Neuronal stem cell (in vitro differentiated cells): ENCODE results near the gene OSBPL10.

Experiments used
- DNase-seq: peaks from one replicate; pipeline ENCODE4 v3.0.0-alpha.2; 2013; ENCODE audit warnings: low spot score
- H2AFZ ChIP-seq: one replicate; pipeline ENCODE4 v1.6.1; 2013; ENCODE audit warnings: mild to moderate bottlenecking, low read length, inconsistent platforms
- H2AK5ac ChIP-seq: 2 replicates; pipeline ENCODE4 v1.6.1; 2013; ENCODE audit warnings: low read depth, mild to moderate bottlenecking, inconsistent platforms, low read length, moderate library complexity, mixed read lengths
- H2BK120ac ChIP-seq: 2 replicates; pipeline ENCODE4 v1.6.1; 2013; ENCODE audit warnings: low read depth, mild to moderate bottlenecking, inconsistent platforms, low read length, moderate library complexity, mixed read lengths
- H2BK12ac ChIP-seq: one replicate; pipeline ENCODE4 v1.6.1; 2013; ENCODE audit warnings: low read length, inconsistent platforms
- H2BK15ac ChIP-seq: 2 replicates; pipeline ENCODE4 v1.6.1; 2013; ENCODE audit warnings: mild to moderate bottlenecking, low read length, inconsistent platforms, mixed read lengths
- H2BK5ac ChIP-seq: one replicate; pipeline ENCODE4 v1.6.1; 2013; ENCODE audit warnings: inconsistent platforms, mild to moderate bottlenecking, low read length, moderate library complexity
- H3K14ac ChIP-seq: one replicate; pipeline ENCODE4 v1.6.1; 2013; ENCODE audit warnings: low read length, inconsistent platforms
- H3K18ac ChIP-seq: 2 replicates; pipeline ENCODE4 v1.6.1; 2013; ENCODE audit warnings: low read length, inconsistent platforms
- H3K23ac ChIP-seq: 2 replicates; pipeline ENCODE4 v1.6.1; 2013; ENCODE audit warnings: low read depth, mild to moderate bottlenecking, mixed read lengths, low read length, inconsistent platforms; ENCODE audit not compliant: poor library complexity
- H3K27ac ChIP-seq: replicated peaks from 3 replicates; pipeline ENCODE4 v1.5.1; 2013; ENCODE audit warnings: low read length, inconsistent platforms
- H3K27me3 ChIP-seq, 3 experiments: 2 replicates each; pipeline ENCODE4 v1.6.1; 2013; ENCODE audit warnings: low read length in 3 of 3, mild to moderate bottlenecking in 2 of 3, inconsistent platforms in 1 of 3, low read depth in 1 of 3, mixed read lengths in 1 of 3, moderate library complexity in 1 of 3; ENCODE audit not compliant: control insufficient read depth in 3 of 3, insufficient read depth in 3 of 3
- H3K36me3 ChIP-seq, 2 donors: replicated peaks in 1 of 2; 2 replicates each; pipeline ENCODE4 v1.6.1; 2013; ENCODE audit warnings: low read length in 2 of 2; ENCODE audit not compliant: control insufficient read depth in 2 of 2, insufficient read depth in 2 of 2
- H3K4ac ChIP-seq: 2 replicates; pipeline ENCODE4 v1.6.1; 2013; ENCODE audit warnings: inconsistent platforms, mild to moderate bottlenecking, low read length, moderate library complexity
- H3K4me1 ChIP-seq, 2 donors: 1 replicate in 1 of 2; 2 replicates in 1 of 2; pipeline ENCODE4 v1.6.1; 2013; ENCODE audit warnings: low read length in 2 of 2, low read depth in 1 of 2; ENCODE audit not compliant: control insufficient read depth in 2 of 2, insufficient read depth in 1 of 2
- H3K4me2 ChIP-seq: one replicate; pipeline ENCODE4 v1.6.1; 2013; ENCODE audit warnings: mild to moderate bottlenecking, low read length, inconsistent platforms; ENCODE audit not compliant: insufficient read depth, poor library complexity, severe bottlenecking
- H3K4me3 ChIP-seq, 2 donors: 2 replicates each; pipeline ENCODE4 v1.5.1; 2013; ENCODE audit warnings: low read length in 2 of 2, mild to moderate bottlenecking in 2 of 2, inconsistent platforms in 1 of 2, moderate library complexity in 1 of 2
- H3K79me1 ChIP-seq: one replicate; pipeline ENCODE4 v1.6.1; 2013; ENCODE audit warnings: low read depth, mild to moderate bottlenecking, inconsistent platforms, low read length, moderate library complexity
- H3K9ac ChIP-seq: one replicate; pipeline ENCODE4 v1.6.1; 2013; ENCODE audit warnings: mild to moderate bottlenecking, low read depth, low read length, inconsistent platforms; ENCODE audit not compliant: poor library complexity
- H3K9me3 ChIP-seq, 2 donors: replicated peaks in 1 of 2; 2 replicates each; pipeline versions ENCODE3 to v1.6.1; 2013; ENCODE audit warnings: low read length in 2 of 2, mild to moderate bottlenecking in 2 of 2, inconsistent platforms in 1 of 2, low read depth in 1 of 2, mixed read lengths in 1 of 2, moderate library complexity in 1 of 2; ENCODE audit not compliant: control insufficient read depth in 2 of 2, insufficient read depth in 1 of 2
- H4K8ac ChIP-seq: one replicate; pipeline ENCODE4 v1.6.1; 2013; ENCODE audit warnings: low read depth, mild to moderate bottlenecking, inconsistent platforms, low read length, moderate library complexity
- H4K91ac ChIP-seq: one replicate; pipeline ENCODE4 v1.6.1; 2013; ENCODE audit warnings: low read length, low read depth, mild to moderate bottlenecking, inconsistent platforms; ENCODE audit not compliant: poor library complexity
- WGBS, 2 donors: extraction: QIAGEN DNeasy Blood & Tissue Kit; methylation state at CpG; one replicate each; pipeline ENCODE4 v1.1.7; 2013; ENCODE audit warnings: missing lambda C conversion rate in 2 of 2, mixed read lengths in 1 of 2; ENCODE audit not compliant: insufficient read length in 2 of 2, insufficient replicate concordance in 1 of 2; ENCODE audit errors: extremely low coverage in 2 of 2; 5-methylcytosine and 5-hydroxymethylcytosine counted together

OSBPL10 gene

DNA sequence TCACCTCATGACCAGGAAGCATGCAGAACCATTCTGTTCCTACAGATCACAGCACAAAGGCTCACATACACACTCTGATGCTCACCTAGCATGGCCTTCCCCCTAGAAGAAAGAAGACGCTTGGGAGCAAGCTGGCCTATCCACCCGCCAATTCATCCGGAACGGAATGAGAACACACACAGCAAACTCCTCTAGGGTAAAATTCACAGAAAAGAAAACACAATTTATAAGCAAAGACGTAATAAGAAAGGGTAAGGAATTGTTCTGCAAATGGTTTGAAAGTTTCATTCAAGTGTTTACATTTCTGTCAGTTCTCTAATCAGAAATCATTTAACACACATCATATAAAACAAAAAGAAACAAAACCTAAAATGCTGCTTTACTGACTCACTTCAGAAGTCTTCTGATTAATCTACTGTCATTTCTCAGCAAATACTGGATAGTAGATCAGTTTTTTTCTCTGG lies 218.1 kb downstream of the OSBPL10 start:
- H3K27me3 ChIP-seq: no peaks in the 10 kb centered on the region
- no peak overlapping the region for H2AK5ac ChIP-seq
- no peak for DNase-seq
- peaks cover 0 to 2% of the 10 kb centered on the region in 2 donors for H3K4me1 ChIP-seq
- H2BK5ac ChIP-seq: no peak overlapping the region
- no peak overlapping the region for H3K18ac ChIP-seq
- no peak overlapping the region for H4K8ac ChIP-seq
- H2BK15ac ChIP-seq: no peak overlapping the region
- no peak overlapping the region for H3K23ac ChIP-seq
- H3K9ac ChIP-seq: no peak overlapping the region
- H3K9me3 ChIP-seq: no peaks in the 10 kb centered on the region
- H3K27ac ChIP-seq: no peak overlapping the region
- no peaks in the 10 kb centered on the region for H3K36me3 ChIP-seq
- no peak overlapping the region for H3K14ac ChIP-seq
- H3K4ac ChIP-seq: no peak overlapping the region
- H3K4me2 ChIP-seq: no peak overlapping the region
- H3K4me3 ChIP-seq: no peak overlapping the region
- WGBS, 2 donors: no CpG with 5 or more reads among the region's 5 CpGs
- no peak overlapping the region for H4K91ac ChIP-seq
- H2BK12ac ChIP-seq: no peak overlapping the region
- no peak overlapping the region for H2BK120ac ChIP-seq
- no peak overlapping the region for H2AFZ ChIP-seq
- H3K79me1 ChIP-seq: no peaks in the 10 kb centered on the region

- no peak overlapping the region for H4K91ac ChIP-seq
- H2BK12ac ChIP-seq: no peak overlapping the region
- H3K27me3 ChIP-seq: no peaks in the 10 kb centered on the region
- H2BK15ac ChIP-seq: no peak overlapping the region
- peaks cover 0 to 2% of the 10 kb centered on the region in 2 donors for H3K4me1 ChIP-seq
- H3K4me2 ChIP-seq: no peak overlapping the region
- H3K18ac ChIP-seq: no peak overlapping the region
- H3K23ac ChIP-seq: no peak overlapping the region
- WGBS, 2 donors: no CpG with 5 or more reads among the region's 5 CpGs
- no peak overlapping the region for H2AFZ ChIP-seq
- H3K4ac ChIP-seq: no peak overlapping the region
- H2BK5ac ChIP-seq: no peak overlapping the region
- no peak overlapping the region for H2BK120ac ChIP-seq
- H3K9ac ChIP-seq: no peak overlapping the region
- H3K27ac ChIP-seq: no peak overlapping the region
- no peaks in the 10 kb centered on the region for H3K79me1 ChIP-seq
- DNase-seq: no peak
- H3K9me3 ChIP-seq: no peaks in the 10 kb centered on the region
- H3K14ac ChIP-seq: no peak overlapping the region
- no peak overlapping the region for H3K4me3 ChIP-seq
- no peak overlapping the region for H2AK5ac ChIP-seq
- H3K36me3 ChIP-seq: no peaks in the 10 kb centered on the region
- H4K8ac ChIP-seq: no peak overlapping the region
These were observed 218.8 kb downstream of the OSBPL10 start for GRCh38 chr3:31762097-31762764.

DNA sequence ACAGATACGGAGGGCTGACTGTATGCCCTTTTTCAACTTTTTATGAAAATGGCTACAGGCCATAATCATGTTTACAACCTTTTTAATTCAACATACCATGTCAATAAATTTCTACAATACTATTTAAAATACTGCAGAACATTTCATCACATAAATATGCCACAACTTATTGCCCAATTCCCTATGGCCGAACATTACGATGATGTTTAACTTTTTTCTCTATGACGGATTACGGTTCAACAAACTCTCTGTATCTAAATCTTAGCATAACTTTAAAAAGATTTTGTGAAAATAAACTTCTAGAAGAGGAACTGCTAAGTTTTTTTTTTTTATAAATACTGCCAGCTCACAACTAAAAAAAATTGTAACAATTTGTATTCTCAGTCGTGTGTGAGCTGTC lies 220.4 kb downstream of the OSBPL10 start:
- Histone ChIP-seq H3K23ac (no peak overlapping the region), H2BK12ac (no peak overlapping the region), H3K14ac (no peak overlapping the region), H3K9ac (no peak overlapping the region), H3K79me1 (no peaks in the 10 kb centered on the region), H2AFZ (no peak overlapping the region), H4K91ac (no peak overlapping the region), H3K4me2 (no peak overlapping the region), H3K27ac (no peak overlapping the region), H3K4me1 (peaks cover 0 to 2% of the 10 kb centered on the region in 2 donors), H2BK15ac (no peak overlapping the region), H3K4ac (no peak overlapping the region), H3K9me3 (no peaks in the 10 kb centered on the region), H4K8ac (no peak overlapping the region), H2BK120ac (no peak overlapping the region), H3K4me3 (no peak overlapping the region), H3K27me3 (no peaks in the 10 kb centered on the region), H2BK5ac (no peak overlapping the region), H3K36me3 (no peaks in the 10 kb centered on the region), H3K18ac (no peak overlapping the region), H2AK5ac (no peak overlapping the region)
- no peak for DNase-seq
- WGBS, 2 donors: no CpG with 5 or more reads among the region's 6 CpGs

- Histone ChIP-seq H3K9me3 (no peaks in the 10 kb centered on the region), H3K79me1 (no peaks in the 10 kb centered on the region), H2AFZ (no peak overlapping the region), H4K8ac (no peak overlapping the region), H2BK12ac (no peak overlapping the region), H3K9ac (no peak overlapping the region), H2BK5ac (no peak overlapping the region), H2AK5ac (no peak overlapping the region), H3K4ac (no peak overlapping the region), H2BK120ac (no peak overlapping the region), H3K27me3 (no peaks in the 10 kb centered on the region), H3K36me3 (no peaks in the 10 kb centered on the region), H2BK15ac (no peak overlapping the region), H3K4me2 (no peak overlapping the region), H3K14ac (no peak overlapping the region), H3K4me3 (no peak overlapping the region), H3K4me1 (peaks cover 0 to 2% of the 10 kb centered on the region in 2 donors), H3K27ac (no peak overlapping the region), H4K91ac (no peak overlapping the region), H3K18ac (no peak overlapping the region), H3K23ac (no peak overlapping the region)
- no CpG with 5 or more reads among the region's 5 CpGs for WGBS, 2 donors
- DNase-seq: no peak
These were observed 222.6 kb downstream of the OSBPL10 start for GRCh38 chr3:31758322-31758965.
